ENCODE data around the gene PPM1K.

Gene PPM1K

DNA sequence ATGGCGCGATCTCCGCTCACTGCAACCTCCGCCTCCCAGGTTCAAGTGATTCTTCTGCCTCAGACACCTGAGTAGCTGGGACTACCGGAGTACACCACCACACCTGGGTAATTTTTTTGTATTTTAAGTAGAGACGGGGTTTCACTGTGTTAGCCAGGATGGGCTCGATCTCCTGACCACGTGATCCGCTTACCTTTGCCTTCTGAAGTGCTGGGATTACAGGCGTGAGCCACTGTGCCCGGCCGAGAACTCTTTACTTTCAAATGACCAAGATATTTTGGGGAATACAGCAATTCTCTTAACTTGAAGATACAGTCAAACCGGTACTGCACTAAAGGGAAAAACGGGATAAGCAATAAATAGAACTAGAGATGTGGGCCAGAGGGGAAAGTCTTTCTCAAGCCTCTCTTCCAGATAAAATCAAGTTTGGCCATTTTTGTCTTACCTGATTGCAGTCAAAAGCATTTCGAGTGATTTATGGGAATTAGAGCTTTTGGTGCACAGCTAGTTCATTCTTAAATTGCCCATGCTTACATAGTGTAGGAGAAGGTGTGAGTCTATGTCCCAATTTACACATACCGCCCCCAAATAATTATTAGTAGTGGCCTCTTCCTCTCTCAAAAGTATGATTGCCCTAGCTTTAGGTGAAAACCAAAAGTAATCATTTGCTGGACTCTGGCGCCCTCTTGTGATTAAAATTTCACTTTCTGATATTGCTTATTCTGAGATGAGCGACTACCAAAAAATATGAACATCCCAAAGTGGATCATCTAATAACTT is 72.7 kb downstream of the PPM1K start:
- H3K9ac ChIP-seq (ENCODE audit: low read length): no peak overlapping the region
- no peak overlapping the region for H3K4me3 ChIP-seq (ENCODE audit: low read depth in 1 of 2, low read length in 2 of 2)
- no peaks in the 10 kb centered on the region for H3K4me1 ChIP-seq (ENCODE audit: insufficient read depth, low read length)
- H3K27me3 ChIP-seq (ENCODE audit: control insufficient read depth in 1 of 2, insufficient read depth in 2 of 2, low read length in 2 of 2): no peaks in the 10 kb centered on the region
- H3K36me3 ChIP-seq (ENCODE audit: insufficient read depth, low read length): no peaks in the 10 kb centered on the region
- H3K27ac ChIP-seq (ENCODE audit: low read depth, low read length): no peak overlapping the region
- no peaks in the 10 kb centered on the region for H3K9me3 ChIP-seq (ENCODE audit: low read length)

DNA sequence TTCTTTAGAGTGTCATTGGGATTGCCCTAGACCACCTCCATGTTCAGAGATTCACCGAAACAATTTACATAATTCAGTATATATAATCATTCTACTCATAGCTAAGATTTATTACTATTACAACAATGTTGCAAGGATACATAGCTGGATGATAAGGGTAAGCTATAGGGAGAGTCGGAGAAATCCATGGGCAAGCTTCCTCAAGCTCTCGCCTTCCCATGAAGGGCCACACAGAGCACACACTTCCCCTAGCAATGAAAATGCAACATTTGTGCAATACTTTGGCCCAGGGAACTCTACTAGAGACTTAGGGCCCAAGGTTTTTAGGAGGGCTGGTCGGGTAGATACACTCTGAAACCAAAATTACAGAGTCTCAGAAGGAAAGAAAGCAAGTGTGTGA is 76.2 kb downstream of the PPM1K start:
- no peaks in the 10 kb centered on the region for H3K27me3 ChIP-seq (ENCODE audit: control insufficient read depth in 1 of 2, insufficient read depth in 2 of 2, low read length in 2 of 2)
- H3K4me1 ChIP-seq (ENCODE audit: insufficient read depth, low read length): no peaks in the 10 kb centered on the region
- H3K4me3 ChIP-seq (ENCODE audit: low read depth in 1 of 2, low read length in 2 of 2): no peak overlapping the region
- H3K9ac ChIP-seq (ENCODE audit: low read length): no peak overlapping the region
- no peaks in the 10 kb centered on the region for H3K36me3 ChIP-seq (ENCODE audit: insufficient read depth, low read length)
- no peaks in the 10 kb centered on the region for H3K9me3 ChIP-seq (ENCODE audit: low read length)
- no peak overlapping the region for H3K27ac ChIP-seq (ENCODE audit: low read depth, low read length)

Measured in muscle layer of colon (tissue), 2 donors.